NCI-H526 treated with DMSO at 0.1 percent for 48 hours (cell line): Measurements from ENCODE around the gene CDK14.
"Not testable (repeated sequence)": the region's sequence is repeated elsewhere in the genome, so short reads cannot be mapped to it uniquely, and the experiment has no call there.

ENCODE experiments used
- DNase-seq: peaks from one replicate; lab custom pipeline; 2025; lab: John Stamatoyannopoulos, UW

The CDK14 gene

DNA sequence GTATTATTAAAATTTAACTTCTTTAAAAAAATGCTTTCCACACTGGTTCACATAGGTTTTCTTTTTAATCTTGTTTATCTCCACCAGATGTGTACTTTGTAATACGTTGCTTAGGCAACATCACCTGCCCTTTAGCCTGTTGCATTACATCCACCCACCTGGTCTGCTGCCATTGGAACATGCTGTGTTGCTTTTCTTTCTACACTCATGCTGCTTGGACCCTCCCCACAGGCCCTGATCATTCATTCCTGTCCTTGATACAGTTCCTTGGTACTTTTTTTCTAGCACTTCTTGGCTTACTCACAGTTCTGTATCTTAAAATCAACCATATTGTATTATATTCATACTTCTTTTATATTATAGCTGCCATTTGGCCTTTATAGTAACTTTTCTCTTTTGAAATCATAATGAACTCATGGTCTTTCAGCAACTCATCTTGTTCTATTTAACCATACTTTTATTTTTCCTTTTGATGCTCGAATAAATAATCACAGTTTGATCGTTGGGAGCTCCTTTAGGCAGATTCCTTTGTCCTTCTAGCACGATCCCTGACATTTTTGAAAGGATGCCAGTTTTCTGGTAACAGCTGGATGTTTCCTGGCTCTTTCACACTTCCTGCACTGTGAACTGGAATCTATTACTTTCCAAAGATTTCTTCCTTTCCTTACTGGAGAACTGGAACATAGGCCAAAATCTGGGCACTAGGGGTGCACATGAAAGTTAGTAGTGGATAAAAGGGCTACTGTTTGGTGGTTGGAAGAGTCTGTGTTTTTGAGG is 125.1 kb downstream of the CDK14 start:
- no peak for DNase-seq

DNA sequence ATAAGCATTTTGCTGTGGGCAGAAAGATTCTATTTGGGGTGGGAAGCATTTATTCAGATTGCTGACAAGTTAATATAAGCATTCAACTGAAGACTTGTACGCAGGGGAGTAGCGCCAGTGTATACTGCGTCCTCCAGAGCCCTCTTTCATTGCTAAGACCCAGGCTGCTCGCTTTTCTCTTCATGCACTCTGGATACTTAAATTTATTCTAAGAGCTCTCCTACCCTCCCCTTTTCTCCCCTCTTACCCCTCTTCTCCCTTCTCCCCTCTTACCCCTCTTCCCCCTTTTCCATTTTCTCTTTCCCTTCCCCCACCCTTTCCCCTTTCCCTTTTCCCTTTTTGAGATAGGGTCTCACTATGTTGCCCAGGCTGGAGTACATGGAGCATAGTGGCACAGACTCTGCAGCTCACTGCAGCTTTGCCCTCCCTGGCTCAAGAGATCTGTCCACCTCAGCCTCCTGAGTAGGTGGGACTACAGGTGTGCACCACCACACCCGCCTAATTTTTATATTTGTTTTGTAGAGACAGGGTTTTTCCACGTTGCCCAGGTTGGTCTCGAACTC is 125.8 kb downstream of the CDK14 start:
- no peak for DNase-seq

DNA sequence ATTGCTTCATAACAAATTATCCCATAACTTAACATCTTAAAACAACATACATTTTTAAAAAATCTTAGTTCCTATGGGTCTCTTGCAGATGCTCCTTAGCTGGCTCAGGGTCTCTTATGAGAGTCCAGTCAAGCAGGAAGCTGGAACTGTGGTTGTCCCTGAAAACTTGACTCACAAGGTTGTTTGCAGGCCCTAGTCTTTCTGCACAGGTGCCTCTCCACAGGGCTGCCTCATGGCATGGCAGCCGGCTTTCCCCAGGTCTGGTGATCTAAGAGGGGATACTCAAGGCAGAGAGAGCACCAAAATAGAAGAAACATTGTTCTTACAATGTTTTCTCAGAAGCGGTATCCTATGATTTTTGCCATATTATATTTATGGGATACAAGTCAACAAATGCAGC is 127.1 kb downstream of the CDK14 start:
- DNase-seq: no peak

DNA sequence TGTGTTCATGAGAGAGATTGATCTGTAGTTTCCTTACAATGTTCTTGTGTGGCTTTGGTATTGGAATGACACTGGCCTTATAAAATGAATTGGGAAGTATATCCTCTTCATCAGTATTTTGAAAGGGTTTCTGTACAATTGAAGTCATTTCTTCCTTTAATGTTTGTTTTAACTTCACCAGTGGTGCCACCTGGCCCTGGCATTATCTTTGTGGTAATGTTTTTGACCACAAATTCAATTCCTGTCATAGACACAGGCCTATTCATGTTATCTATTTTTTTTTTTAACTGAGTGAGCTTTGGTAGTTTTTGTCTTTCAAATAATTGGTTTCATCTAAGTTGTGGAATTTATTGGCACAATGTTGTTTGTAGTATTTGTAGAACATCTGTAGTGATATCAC is 127.7 kb downstream of the CDK14 start:
- DNase-seq: no peak

DNA sequence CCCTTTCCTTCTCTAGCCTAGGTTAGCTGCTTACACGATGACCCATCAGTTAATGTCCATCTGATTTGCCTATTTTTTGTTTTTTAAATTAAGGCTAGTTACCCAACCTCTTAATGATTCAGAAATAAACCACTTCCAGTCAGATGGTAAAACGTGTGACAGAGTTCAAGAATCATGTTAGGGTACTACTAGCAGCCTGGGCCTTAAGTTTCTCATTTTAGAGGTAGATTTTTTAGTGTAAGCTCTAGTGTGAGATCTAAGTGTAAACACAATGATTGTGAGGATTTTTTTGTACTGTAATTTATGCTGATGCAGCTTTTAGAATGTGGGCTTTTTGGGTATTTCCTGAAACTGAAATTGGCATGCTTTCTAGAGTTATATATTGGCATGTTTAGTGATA is 130.0 kb downstream of the CDK14 start:
- DNase-seq: peak; percentile 10

DNA sequence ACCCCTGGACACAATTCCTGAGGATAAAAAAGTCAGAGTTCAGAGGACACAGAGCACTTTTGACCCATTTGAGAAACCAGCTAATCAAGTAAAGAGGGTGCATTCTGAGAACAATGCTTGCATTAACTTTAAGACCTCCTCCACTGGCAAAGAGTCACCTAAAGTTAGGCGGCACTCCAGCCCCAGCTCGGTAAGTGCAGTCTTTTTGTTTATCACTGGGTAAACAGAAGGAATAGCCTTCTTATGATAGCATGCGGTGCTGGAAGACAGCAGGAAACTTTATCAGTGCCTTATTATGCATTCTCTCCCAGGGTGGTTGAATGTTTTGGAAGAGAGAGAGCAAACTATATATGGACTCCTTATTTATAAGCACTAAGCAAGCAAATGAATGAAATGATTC is 130.5 kb downstream of the CDK14 start:
- no peak for DNase-seq

DNA sequence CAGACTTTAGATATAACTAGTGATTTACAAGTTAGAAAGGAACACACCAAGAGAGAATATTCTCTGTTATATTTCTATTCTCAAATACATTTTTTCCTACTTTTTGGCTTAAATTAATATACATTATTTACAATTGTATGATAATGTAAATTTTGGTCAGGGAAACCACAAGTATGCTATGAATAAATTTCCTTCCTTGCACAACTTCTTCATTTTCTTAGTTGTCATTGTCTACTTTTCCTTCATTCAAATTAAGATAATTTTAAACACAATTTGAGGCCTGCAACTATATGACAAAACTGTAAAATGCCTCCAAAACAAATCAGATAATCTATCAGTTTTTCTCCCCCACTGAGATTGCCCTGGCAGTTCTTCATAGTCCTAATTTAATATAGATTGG is 131.3 kb downstream of the CDK14 start:
- no peak for DNase-seq

DNA sequence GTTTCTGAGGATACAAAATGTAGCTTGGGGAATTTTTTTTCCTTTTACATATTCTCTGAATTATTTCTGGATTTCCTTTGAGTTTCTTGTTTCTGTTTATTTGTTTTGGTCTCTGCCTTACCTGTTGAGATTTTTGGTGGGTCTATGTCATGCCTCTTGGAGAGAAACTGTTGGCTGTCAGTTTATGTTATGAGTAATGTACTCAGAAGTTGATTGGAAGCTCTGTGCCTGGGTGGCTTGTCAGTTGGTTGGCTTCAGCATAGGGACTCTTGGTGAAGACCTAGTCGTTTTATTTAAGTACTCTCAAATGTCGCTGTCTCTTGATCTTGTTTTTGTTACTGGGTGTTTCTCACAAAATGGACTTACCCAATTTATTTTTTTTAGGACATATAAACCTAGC is 132.4 kb downstream of the CDK14 start:
- DNase-seq: no peak

DNA sequence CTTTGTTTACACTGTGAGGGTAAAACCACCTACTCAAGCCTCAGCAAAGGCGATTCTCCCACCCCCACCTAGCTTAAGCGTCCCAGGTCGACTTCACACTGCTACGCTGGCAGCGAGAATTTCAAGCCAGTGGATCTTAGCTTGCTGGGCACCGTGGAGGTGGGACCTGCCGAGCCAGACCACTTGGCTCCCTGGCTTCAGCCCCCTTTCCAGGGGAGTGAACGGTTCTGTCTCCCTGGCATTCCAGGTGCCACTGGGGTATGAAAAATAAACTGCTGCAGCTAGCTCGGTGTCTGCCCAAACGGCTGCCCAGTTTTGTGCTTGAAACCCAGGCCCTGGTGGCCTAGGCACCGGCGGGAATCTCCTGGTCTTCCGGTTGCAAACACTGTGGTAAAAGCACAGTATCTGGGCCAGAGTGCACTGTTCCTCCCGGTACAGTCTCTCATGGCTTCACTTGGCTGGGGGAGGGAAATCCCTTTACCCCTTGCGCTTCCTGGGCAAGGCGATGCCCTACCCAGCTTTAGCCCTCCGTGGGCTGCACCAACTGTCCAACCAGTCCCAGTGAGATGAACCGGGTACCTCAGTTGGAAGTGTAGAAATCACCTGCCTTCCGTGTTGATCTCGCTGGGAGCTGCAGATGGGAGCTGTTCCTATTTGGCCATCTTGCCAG is 139.6 kb downstream of the CDK14 start:
- DNase-seq: not testable (repeated sequence)

DNA sequence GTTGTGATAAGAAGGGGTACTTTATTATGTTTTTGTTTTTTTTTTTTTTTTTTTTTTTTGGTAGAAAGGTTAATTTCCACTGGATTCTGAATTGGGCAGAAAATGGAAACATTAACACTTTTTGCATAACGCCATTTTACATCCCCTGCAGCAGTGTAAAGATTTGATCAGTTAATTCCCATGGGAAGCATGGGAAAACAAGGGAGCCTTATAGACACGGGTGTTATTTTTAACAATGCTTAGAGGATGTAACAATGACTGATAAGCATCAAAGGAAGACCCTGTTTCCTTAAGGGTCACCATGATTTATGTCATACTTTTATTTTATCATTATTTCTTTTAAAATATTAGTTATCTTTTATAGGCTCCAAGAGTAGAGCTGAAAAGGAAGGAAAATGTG is 140.2 kb downstream of the CDK14 start:
- no peak for DNase-seq

DNA sequence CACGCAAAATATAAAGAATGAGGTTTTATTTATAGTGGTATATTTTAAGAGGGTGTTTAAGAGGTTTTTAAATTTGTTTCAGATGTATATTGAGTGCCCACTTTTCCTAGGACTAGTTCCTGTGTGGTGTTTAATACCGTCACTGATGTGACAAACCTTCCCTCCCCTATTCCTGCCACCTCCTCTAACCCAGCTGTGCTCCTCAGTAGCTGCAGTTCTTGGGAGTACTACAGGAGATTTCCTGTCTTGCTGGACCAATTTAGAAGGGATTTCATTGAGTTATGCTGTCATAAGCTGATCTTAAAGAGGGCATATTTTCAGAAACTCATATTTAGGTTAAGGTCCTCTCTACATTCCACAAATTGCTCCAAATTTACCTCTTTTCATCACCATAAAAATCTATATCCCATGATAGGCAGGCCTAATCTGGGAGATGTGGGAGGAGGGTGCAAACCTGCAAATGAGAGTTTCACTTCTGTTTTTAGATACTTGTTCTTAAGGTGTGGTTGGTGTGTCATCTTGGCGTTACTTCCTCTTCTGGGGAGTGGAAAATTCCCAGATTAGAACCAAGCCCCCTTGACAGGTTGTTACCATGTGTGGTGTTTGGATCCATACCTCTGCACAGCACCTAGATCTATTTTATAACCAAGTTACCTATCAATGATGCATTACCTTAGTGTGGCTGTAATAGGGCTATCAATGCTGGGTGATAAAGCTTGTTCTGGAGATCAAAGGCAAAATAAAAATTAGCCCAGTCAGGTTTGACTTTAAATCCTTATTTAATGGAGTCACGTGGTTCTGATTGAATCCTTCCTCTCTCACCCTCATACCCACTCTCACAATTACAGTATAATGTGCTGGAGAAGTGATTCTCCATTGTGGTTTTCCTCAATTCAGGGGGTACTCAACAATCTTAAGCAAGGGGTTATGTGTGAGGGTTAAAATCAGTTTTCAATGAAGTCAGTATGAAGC is 141.1 kb downstream of the CDK14 start:
- no peak for DNase-seq

DNA sequence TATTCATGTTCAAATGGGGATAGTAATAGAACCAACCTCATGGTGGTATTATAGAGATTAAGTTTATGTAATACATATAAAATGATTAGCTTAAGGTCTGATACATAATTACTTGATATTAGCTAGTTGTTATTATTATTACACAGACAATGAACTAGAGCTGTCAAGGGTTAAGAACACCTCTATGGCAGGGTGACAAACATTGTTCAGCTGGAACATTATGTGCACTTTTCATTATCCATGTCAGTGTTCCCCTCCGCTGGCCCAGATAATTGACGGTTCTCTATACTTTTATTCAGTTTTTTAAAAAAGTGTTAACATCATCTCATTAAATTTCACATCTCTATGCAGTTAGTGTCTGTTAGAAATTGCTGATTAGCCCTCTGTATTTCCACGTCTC is 142.1 kb downstream of the CDK14 start:
- no peak for DNase-seq

DNA sequence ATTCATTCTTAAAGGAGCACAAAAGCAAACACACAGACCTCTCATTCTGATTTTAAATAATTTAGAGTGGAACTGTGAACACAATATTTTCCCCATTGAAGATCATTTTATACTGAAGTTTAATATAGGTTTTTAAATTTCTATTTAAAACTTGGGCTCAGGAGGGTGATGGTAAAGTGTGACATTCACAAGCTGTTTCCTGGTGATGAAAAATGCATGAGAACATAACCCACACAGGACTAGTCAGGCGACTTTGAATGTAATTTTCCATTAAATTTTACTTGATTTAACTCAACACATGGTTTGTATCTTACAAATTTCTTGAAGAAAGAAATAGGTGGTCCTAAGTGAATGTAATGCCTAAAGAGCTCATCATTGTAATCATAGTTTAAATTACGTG is 143.6 kb downstream of the CDK14 start:
- no peak for DNase-seq

DNA sequence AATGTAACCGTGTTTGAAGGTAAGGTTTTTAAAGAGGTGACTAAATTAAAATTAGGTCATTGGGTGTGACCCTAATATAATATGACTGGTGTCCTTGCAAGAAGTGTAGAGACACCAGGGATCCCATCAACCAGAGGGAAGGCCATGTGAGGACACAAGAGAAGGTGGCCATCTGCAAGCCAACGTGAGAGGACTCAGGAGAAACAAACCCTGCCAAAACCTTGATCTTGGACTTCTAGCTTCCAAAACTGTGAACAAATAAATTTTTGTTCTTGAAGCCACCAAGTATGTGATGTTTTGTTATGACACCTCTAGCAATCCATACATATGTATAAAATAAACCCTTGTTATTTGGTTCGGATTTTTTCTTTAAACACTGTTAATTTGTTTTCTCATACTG is 144.3 kb downstream of the CDK14 start:
- DNase-seq: no peak

DNA sequence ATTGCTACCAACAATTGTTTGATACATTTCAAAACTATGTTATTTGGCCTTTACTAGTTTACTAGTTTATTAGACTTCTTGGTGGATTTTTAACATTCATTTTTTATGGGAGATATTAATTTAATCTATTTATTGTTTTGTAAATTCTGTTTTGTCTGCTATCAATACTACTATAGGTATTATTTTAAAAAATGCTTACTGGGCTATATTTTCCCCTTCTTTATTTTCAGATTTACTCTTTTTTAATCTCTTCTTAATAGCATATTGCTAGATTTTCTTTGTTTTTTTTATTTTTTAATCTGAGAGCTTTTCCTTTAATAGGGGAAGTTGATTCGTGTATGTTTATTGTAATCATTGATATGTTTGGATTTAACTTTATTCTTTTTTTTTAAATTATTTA is 147.5 kb downstream of the CDK14 start:
- no peak for DNase-seq

DNA sequence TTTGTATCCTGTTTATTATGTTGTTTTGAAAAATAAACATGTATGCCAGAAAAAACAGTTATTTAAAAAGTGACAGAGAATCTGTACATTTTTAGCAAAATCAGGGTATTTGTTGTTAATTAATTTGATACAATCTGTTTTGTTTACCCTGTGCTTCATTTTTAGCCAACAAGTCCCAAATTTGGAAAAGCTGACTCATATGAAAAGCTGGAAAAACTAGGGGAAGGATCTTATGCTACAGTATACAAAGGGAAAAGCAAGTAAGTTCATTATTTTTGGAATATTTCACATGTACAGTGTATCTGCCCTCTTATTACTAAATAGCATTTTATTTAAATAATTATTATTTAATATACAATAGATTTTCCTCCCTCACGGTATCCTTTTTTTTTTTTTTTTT is 151.4 kb downstream of the CDK14 start:
- DNase-seq: no peak

DNA sequence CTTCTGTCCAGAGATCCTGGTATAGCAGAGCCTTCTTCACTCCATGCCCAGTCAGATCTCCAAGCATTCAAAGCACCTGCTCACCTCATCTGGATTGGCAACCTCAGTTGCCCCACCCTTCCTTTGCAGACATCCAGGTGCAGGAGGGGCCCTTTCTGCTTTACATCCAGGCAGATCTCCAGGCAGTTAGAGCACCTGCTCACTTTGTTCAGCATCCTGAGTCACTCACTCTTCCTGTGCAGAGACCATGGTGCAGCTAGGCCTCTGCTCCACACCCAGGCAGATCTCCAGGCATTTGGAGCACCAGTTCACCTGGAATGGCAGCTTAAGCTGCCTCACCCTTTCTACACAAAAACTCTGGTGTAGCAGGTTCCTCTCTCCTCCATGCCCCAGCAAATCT is 153.1 kb downstream of the CDK14 start:
- DNase-seq: peak; percentile 46

DNA sequence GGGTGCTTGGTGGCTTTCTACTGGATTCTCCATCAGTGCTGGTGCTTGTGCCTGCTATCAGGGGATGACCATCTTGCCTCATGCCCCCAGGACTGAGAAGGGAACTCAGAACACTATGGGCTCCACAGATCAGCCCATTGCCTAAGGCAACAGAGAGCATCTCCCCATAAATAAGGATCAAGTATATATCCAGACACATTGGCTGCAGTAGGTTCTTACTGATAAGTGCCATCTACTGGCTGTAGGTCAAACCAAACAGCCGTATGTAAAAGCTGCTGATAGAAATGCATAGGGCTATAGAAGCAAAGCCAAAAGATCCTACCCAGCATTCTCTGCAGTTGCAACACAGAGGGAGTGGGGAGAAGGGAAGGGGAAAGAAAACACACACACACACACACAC is 153.7 kb downstream of the CDK14 start:
- DNase-seq: no peak

DNA sequence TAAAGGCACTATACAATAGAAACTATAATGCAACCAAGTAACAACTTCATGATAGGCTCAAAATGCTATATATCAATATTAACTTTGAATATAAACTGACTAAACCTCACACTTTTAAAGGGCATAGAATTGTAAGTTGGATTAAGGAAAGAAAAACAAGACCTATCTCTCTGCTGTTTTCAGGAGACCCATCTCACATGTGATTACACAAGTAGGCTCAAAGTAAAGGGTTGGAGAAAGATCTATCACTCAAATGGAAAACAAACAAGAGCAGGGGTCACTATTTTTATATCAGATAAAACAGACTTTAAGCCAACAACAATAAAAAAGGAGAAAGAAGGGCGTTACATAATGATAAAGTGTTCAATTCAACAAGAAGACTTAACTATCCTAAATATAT is 155.5 kb downstream of the CDK14 start:
- no peak for DNase-seq

DNA sequence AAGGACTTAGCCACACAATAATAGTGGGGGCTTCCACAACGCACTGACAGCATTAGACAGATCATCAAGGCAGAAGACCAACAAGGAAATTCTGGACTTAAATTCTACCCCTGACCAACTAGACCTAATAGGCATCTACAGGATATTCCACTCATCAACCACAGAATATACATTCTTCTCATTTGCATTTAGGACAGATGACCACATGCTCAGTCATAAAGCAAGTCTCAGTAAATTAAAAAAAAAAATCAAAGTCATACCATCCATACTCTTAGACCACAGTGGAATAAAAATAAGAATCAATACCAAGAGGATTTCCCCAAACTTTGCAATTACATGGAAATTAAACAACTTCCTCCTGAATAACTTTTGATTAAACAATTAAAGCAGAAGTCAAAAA is 155.9 kb downstream of the CDK14 start:
- no peak for DNase-seq

DNA sequence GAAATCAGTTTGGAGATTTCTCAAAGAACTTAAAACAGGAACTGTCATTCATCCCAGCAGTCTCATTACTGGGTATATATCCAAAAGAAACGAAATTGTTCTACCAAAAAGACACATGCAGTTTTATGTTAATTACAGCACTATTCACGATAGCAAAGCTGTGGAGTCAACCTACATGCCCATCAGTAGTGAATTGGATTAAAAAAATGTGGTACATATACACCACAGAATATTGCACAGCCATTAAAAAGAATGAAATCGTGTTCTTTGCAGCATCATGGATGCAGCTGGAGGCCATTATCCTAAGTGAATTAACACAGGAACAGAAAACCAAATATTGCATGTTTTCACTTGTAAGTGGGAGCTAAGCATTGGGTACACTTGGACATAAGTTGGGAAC is 158.9 kb downstream of the CDK14 start:
- DNase-seq: no peak

DNA sequence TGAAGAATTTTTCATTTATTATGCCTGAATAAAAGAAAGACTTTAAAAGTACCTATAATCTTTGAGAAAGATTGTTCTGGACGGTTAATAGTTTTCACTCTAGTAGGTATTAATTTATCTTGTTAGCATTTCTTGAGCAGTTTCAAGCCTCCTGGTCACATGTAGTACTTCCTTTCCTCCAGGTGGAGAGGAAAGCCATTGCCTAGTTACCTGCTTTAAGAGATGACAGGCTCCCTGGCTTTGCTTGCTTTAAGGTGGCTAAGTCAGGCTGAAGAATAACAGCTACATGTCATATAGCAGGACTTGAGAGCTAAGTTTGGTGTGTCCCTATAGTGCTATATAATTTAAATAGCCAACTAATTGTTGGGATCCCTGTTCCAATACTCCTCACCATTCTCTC is 160.2 kb downstream of the CDK14 start:
- DNase-seq: no peak
